HCEC 1CT (cell line): ENCODE data around the gene PRKD2.
A peak's percentile ranks its signal among the peaks of the same experiment; 100 is the strongest.
"Not testable (repeated sequence)": the region's sequence is repeated elsewhere in the genome, so short reads cannot be mapped to it uniquely, and the experiment has no call there.

Experiments
- DNase-seq: peaks from one replicate; pipeline ENCODE4 v3.0.0-alpha.2; 2017

PRKD2 gene

GRCh38 chr19:46723471-46723870 is 6.6 kb upstream of the PRKD2 start:
- DNase-seq, result no peak

- DNase-seq, result no peak
These were observed 6.1 kb upstream of the PRKD2 start for GRCh38 chr19:46723023-46723461.

DNA sequence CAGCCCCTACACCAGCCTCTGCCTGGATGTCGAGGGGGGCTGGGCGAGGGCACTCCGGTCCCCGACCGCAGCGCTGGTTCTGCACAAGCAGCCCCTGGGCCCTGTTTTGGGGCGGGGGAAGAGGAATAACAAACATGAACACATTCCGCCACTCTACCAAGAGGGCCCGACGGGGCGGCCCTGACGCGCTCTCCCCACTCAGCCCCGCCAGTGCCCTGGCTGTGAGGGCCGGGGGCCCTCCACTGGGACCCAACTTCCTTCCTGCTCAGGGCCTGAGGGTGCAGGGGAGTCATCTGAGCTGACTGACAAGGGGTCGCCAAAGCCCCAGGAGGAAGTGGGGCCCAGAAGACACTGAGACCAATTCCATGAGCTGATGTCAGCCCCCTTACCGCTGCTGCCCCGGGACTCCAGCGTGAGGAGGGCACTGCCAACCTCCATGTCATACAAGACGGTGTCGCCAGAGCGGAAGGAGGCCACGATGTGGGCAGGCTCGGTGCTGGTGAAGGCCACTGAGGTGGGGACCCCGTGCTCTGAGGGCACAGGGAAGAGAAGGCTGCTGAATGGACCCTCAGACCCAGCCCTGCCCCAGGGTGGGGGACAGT is 5.6 kb upstream of the PRKD2 start:
- no peak for DNase-seq

DNA sequence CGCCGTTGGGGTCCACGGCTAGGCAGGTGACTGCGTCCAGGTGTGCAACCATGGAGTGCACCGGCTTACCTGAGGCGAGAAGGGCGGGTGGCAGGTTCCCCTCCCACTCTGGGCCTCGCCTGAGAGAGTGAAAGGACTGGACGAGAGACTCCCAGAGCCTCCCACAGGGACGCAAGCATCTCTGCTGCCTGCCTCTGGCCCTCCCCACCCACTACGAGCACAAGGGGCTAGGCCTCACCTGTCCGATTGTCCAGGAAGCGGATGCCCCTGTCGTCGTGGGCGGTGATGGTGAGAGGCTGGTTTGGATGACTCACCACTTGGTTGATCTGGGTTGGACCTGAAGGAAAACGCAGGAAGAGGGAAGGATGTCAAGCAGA is 5.1 kb upstream of the PRKD2 start:
- DNase-seq, result no peak

DNA sequence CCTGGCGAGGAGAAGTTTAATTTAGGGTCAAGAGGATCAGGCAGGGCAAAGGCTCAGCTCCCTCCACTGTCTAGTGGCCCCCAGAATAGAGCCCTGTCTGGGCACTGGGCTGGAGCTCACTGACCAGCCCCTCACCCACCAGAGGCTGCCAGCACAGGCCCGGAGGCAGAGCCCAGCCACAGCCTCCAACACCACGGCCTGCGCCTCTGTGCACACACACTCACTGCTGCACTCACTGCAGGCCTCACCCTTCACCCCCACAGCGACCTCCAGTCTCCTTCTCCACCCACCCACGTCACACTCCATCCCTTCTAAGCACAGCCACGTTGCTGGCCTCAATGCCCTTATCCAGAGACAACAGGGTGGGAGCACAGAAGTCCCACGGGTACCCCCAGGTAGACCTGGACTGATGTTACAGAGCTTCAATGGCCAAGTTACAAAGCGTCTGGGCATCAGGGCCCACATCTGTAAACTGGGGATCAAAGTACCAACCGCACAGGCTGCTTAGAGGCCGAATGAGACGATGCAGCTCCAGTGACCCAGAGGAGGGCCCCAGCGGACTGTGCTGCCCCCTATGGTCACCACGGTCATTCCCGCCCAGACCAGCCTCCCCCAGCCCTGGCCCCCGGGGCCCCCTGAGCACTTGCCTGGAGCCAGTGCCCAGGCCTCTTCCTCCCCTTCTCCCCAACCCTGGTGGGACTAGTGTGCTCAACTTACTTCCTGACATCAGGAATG is 4.5 kb upstream of the PRKD2 start:
- no peak for DNase-seq

DNA sequence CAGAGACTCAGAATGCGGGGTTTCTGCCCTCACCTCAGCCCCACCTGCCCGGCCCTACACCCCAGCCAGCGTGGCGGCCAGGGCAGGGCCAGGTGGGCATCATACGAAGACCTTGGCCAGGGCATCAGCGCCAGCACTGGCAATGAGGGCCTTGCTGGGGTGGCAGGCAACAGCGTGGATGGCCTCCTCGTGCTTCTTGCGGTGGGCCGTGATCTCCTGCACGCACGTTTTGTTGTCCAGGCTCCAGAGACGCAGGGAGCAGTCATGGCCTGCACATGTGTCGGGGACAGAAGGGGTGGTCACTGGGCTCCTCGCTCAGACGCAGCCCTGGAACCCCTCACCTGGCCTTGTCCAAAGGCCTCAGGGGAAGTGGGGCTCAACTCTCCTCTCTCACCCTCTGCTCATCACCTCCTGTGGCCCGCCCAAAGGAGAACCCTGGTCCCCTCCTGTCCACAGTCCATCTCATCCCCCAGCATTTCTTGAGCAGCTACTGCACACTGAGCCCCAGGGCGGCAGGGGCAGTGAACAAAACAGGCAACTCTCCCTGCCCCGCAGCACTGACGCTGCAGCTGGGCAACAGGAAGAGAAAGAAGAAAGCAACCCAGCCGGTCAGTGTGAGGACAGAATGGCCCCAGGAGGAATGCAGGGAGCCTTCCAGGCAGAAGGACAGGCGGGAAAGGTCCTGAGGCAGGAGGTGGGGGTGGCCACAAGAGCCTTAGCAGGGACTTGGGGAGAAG is 3.8 kb upstream of the PRKD2 start:
- no peak for DNase-seq

- DNase-seq, result no peak
These were observed 3.0 kb upstream of the PRKD2 start for GRCh38 chr19:46719629-46720502.

- DNase-seq, result no peak
These were observed 2.2 kb upstream of the PRKD2 start for GRCh38 chr19:46718934-46719622.

DNA sequence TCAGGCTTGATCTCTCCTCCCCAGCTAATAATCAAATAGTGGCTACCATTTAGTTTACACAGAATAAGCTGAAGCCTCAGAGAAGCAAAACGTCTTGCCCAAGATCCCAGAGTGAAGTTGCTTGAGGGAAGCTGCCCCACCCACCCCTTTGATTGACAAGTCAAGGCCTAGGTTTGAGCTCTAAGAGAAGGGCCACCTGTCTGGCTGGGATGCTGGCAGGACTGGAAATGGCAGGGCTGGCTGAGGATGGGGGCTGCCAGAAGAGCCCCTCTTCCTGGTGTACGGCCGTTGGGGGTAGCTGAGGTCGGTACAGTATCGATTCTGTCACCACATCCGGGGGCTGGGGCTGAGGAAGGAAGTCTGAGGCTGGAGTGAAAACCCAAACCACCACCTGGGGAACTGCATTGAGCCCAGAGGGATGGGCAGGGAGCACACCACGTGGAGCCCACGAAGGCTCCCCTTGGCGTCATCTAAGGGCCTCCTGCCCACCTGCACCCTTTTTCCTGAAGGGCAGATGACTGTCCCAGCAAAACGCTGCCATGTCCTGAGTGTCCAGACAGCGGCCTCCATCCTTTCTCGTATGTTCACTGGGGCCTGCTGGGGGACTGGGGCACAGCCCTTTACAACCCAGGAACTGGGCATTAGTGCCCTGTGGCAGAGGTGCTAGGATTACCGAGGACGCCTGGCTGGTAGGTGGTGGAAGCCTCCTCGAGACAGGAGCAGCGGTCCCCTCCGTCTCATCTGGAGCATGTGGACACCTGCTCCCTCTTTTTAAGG is 1.4 kb upstream of the PRKD2 start:
- no peak for DNase-seq

GRCh38 chr19:46717716-46718143 is 816 bp upstream of the PRKD2 start:
- DNase-seq, result no peak

DNA sequence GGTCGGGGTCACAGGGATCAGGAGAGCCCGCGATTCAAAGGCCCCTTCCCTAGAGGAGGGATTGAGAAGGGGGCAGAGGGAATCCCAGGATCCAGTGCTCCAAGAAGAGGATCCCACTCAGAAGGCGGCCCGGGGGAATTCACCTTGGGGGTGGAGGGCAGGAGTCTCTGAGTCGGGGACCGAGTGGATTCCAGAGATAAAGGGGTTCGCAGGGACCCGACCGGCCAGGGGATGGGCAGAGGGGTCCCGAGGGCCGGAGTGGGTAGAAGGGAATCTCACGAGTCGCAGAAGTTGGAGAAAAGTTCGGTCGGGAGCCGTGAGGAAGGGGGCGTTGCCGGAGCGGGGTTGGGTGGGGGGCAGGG is 261 bp downstream of the PRKD2 start:
- DNase-seq, result no peak

- DNase-seq, result no peak
These were observed 791 bp downstream of the PRKD2 start for GRCh38 chr19:46715975-46716671.

- no peak for DNase-seq
These were observed 1.3 kb downstream of the PRKD2 start for GRCh38 chr19:46715620-46715974.

- no peak for DNase-seq
These were observed 2.3 kb downstream of the PRKD2 start for GRCh38 chr19:46714444-46715106.

DNA sequence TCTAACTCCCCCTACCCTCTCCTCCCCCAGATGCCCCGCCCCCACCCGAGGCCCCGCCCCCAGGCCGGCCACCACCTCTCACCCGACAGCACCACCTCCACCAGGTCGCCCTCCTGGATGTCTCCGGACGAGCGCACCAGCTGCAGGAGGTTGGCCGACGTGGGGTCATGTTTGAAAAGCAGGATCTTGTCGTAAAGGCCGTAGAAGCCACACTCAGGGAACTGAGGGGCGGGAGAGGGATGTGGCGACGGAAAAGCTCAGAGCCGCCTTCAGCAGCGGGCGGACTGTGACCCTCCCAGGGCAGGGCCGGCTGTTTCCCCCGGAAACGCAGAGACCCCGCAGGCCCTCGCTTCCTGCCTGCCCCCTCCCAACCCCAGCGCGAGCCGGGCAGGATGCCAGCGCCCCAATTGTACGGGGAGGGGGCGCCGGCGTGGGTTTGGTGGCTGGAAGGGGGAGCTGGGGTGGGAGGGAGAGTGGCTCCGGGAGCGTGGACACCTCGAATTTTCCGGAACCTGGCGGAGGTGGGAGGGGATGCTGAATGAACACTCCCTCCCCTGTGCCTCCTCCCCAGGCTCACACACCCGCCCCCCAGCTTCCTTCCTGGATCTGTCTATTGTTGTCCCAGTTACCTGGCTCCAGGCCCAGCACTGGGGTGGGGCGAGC is 3.0 kb downstream of the PRKD2 start:
- peak; percentile 59 for DNase-seq

- not testable (repeated sequence) for DNase-seq
These were observed 4.1 kb downstream of the PRKD2 start for GRCh38 chr19:46712768-46713338.

GRCh38 chr19:46710687-46711086 is 6.2 kb downstream of the PRKD2 start:
- DNase-seq, result no peak

DNA sequence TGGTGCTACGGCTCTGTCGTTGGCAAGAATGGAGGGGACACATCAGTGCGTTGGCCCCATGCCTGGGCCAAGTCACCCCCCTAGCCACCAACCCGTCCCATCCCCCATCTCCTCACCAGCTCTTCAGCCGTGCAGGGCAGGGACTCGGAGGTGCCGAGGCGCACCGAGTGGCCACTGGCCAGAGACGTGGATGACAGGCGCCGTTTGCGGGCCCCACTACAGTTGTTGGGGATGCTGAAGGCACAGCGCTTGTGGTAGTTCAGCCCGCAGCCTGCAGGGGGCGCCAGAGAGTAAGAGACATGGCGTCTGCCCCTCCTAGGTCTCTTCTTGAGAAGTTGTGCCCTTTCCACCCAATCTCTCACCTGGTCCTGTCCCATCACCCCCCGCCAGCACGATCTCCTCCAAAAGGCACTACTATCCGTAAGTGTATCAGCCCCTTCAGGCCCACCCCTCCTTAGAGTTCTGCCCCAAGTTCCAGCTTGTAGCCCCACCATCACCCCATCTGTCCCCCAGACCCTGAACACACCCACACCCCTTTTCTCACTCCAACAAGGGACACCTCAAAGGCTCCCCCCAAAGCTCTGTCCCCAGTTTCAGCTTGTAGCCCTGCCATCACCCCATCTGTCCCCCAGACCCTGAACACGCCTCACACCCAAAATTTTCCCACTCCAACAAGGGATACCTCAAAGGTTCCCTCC is 12.4 kb downstream of the PRKD2 start:
- DNase-seq, result peak; percentile 24

GRCh38 chr19:46700704-46701103 is 16.2 kb downstream of the PRKD2 start:
- DNase-seq, result no peak
